SK-N-SH treated with all-trans-retinoic acid at 6 μM for 48 hours (cell line): ENCODE data around the gene B4GALNT3.

Source experiments
- ATAC-seq: fragments of 200-7000 bp; cut with Tn5 transposase; 3 replicates; pipeline ENCODE4 v1.9.1; 2020; ENCODE audit warnings: mild to moderate bottlenecking, moderate library complexity
- ARNTL ChIP-seq: fragments of 450-650 bp; formaldehyde crosslinking; IDR thresholded peaks from 2 replicates; pipeline ENCODE4 v1.5.0; 2020; ENCODE audit warnings: low read depth, mild to moderate bottlenecking, moderate library complexity, borderline replicate concordance
- CREB5 ChIP-seq: fragments of 250-450 bp; sonication (Bioruptor Pico); IDR thresholded peaks from 2 replicates; pipeline ENCODE4 v1.5.1; 2020; ENCODE audit warnings: low read depth, mild to moderate bottlenecking, moderate library complexity
- CSDC2 ChIP-seq: fragments of 250-450 bp; sonication (Bioruptor Pico); IDR thresholded peaks from 2 replicates; pipeline ENCODE4 v1.5.0; 2020; ENCODE audit warnings: mild to moderate bottlenecking, moderate library complexity
- CSRNP3 ChIP-seq: fragments of 250-450 bp; sonication (Bioruptor Pico); IDR thresholded peaks from 2 replicates; pipeline ENCODE4 v1.5.1; 2021; ENCODE audit warnings: mild to moderate bottlenecking, moderate library complexity
- ESRRG ChIP-seq: fragments of 250-450 bp; sonication (Bioruptor Pico); IDR thresholded peaks from 2 replicates; pipeline ENCODE4 v1.6.1; 2021; ENCODE audit warnings: mild to moderate bottlenecking
- GLIS3 ChIP-seq: fragments of 250-450 bp; sonication (Bioruptor Pico); IDR thresholded peaks from 2 replicates; pipeline ENCODE4 v1.5.0; 2020; ENCODE audit warnings: mild to moderate bottlenecking, moderate library complexity
- ISL1 ChIP-seq: fragments of 250-450 bp; sonication (Bioruptor Pico); IDR thresholded peaks from 2 replicates; pipeline ENCODE4 v2.1.2; 2022; ENCODE audit warnings: mild to moderate bottlenecking, moderate library complexity
- OSR1 ChIP-seq: fragments of 250-450 bp; sonication (Bioruptor Pico); IDR thresholded peaks from 2 replicates; pipeline ENCODE4 v1.8.0; 2022; ENCODE audit warnings: moderate library complexity, mild to moderate bottlenecking, inconsistent platforms
- PATZ1 ChIP-seq: fragments of 250-450 bp; sonication (Bioruptor Pico); IDR thresholded peaks from 2 replicates; pipeline ENCODE4 v1.8.0; 2020; ENCODE audit warnings: mild to moderate bottlenecking, moderate library complexity, borderline replicate concordance
- POU6F1 ChIP-seq: fragments of 250-450 bp; sonication (Bioruptor Pico); IDR thresholded peaks from 2 replicates; pipeline ENCODE4 v1.8.0; 2021; ENCODE audit warnings: low read depth, mild to moderate bottlenecking, moderate library complexity, borderline replicate concordance
- PPARA ChIP-seq: fragments of 250-450 bp; sonication (Bioruptor Pico); IDR thresholded peaks from 2 replicates; pipeline ENCODE4 v1.5.0; 2020; ENCODE audit warnings: mild to moderate bottlenecking, borderline replicate concordance
- RARB ChIP-seq: fragments of 250-450 bp; sonication (Bioruptor Pico); IDR thresholded peaks from 2 replicates; pipeline ENCODE4 v1.8.0; 2021; ENCODE audit warnings: mild to moderate bottlenecking, moderate library complexity
- SNAI2 ChIP-seq: fragments of 250-450 bp; sonication (Bioruptor Pico); IDR thresholded peaks from 2 replicates; pipeline ENCODE4 v1.5.0; 2020; ENCODE audit warnings: mild to moderate bottlenecking, moderate library complexity
- TCF4 ChIP-seq: fragments of 250-450 bp; sonication (Bioruptor Pico); IDR thresholded peaks from 2 replicates; pipeline ENCODE4 v1.8.0; 2021; ENCODE audit warnings: mild to moderate bottlenecking, moderate library complexity, borderline replicate concordance
- TOX ChIP-seq: fragments of 250-450 bp; sonication (Bioruptor Pico); IDR thresholded peaks from 2 replicates; pipeline ENCODE4 v1.8.0; 2021; ENCODE audit warnings: mild to moderate bottlenecking, moderate library complexity, borderline replicate concordance
- TSHZ2 ChIP-seq: fragments of 250-450 bp; sonication (Bioruptor Pico); IDR thresholded peaks from 2 replicates; pipeline ENCODE4 v1.5.0; 2020; ENCODE audit warnings: mild to moderate bottlenecking, moderate library complexity
- ZC3H10 ChIP-seq: fragments of 250-450 bp; sonication (Bioruptor Pico); IDR thresholded peaks from 2 replicates; pipeline ENCODE4 v1.5.1; 2021; ENCODE audit warnings: mild to moderate bottlenecking, moderate library complexity
- ZFP3 ChIP-seq: fragments of 250-450 bp; sonication (Bioruptor Pico); IDR thresholded peaks from 2 replicates; pipeline ENCODE4 v1.5.0; 2020; ENCODE audit warnings: mild to moderate bottlenecking, moderate library complexity
- ZFP30 ChIP-seq: fragments of 450-650 bp; formaldehyde crosslinking; IDR thresholded peaks from 2 replicates; pipeline ENCODE4 v1.5.0; 2022; ENCODE audit warnings: mild to moderate bottlenecking, moderate library complexity
- ZNF565 ChIP-seq: fragments of 450-650 bp; formaldehyde crosslinking; conservative IDR thresholded peaks from 2 replicates; pipeline ENCODE4 v1.5.0; 2020; ENCODE audit warnings: low read depth, mild to moderate bottlenecking, moderate library complexity

B4GALNT3 gene

GRCh38 chr12:473863-474577 lies 14.3 kb downstream of the B4GALNT3 start (continued):
- TF ChIP-seq PATZ1 (CRISPR knock-in tag) (no peak), TSHZ2 (no peak), OSR1 (CRISPR knock-in tag) (no peak), ZFP30 (CRISPR knock-in tag) (no peak), GLIS3 (CRISPR knock-in tag) (no peak), ARNTL (CRISPR knock-in tag) (no peak), RARB (CRISPR knock-in tag) (no peak), ISL1 (CRISPR knock-in tag) (no peak), TCF4 (no peak), ZFP3 (no peak), ZNF565 (CRISPR knock-in tag) (no peak)

GRCh38 chr12:475286-475685 lies 15.5 kb downstream of the B4GALNT3 start:
- TF ChIP-seq ZFP3 = no peak
- no peak for TF ChIP-seq CSDC2
- TF ChIP-seq ZFP30 (CRISPR knock-in tag) = no peak
- TF ChIP-seq CREB5 (CRISPR knock-in tag) = no peak
- no peak for TF ChIP-seq ZC3H10 (CRISPR knock-in tag)
- TF ChIP-seq CSRNP3 (CRISPR knock-in tag) = no peak
- no peak for TF ChIP-seq PPARA (CRISPR knock-in tag)
- no peak for TF ChIP-seq PATZ1 (CRISPR knock-in tag)
- TF ChIP-seq ARNTL (CRISPR knock-in tag) = no peak
- TF ChIP-seq ESRRG (CRISPR knock-in tag) = no peak
- TF ChIP-seq RARB (CRISPR knock-in tag) = no peak
- TF ChIP-seq TOX (CRISPR knock-in tag) = no peak
- no peak for TF ChIP-seq TCF4
- no peak for ATAC-seq

GRCh38 chr12:479161-479560 lies 19.4 kb downstream of the B4GALNT3 start:
- no peak for ATAC-seq
- no peak for TF ChIP-seq TCF4
- no peak for TF ChIP-seq SNAI2 (CRISPR knock-in tag)
- TF ChIP-seq TOX (CRISPR knock-in tag) = no peak
- no peak for TF ChIP-seq ISL1 (CRISPR knock-in tag)
- no peak for TF ChIP-seq CSRNP3 (CRISPR knock-in tag)
- TF ChIP-seq ZNF565 (CRISPR knock-in tag) = no peak
- TF ChIP-seq POU6F1 (CRISPR knock-in tag) = no peak
- TF ChIP-seq CSDC2 = no peak
- no peak for TF ChIP-seq ZFP3
- no peak for TF ChIP-seq ARNTL (CRISPR knock-in tag)
- TF ChIP-seq OSR1 (CRISPR knock-in tag) = no peak
- no peak for TF ChIP-seq PPARA (CRISPR knock-in tag)
- TF ChIP-seq RARB (CRISPR knock-in tag) = no peak
- TF ChIP-seq ZFP30 (CRISPR knock-in tag) = no peak
- TF ChIP-seq CREB5 (CRISPR knock-in tag) = no peak
